ENCODE results near the gene TRPV4.
A peak's percentile ranks its signal among the peaks of the same experiment; 100 is the strongest.

TRPV4 gene

GRCh38 chr12:109775172-109775881, 57.9 kb downstream of the TRPV4 start:
- peak; percentile 84 for DNase-seq

- no peak for DNase-seq
These were observed 59.7 kb downstream of the TRPV4 start for GRCh38 chr12:109773384-109774011.

- DNase-seq: no peak
These were observed 60.4 kb downstream of the TRPV4 start for GRCh38 chr12:109772622-109773321.

GRCh38 chr12:109771746-109772621, 61.2 kb downstream of the TRPV4 start:
- DNase-seq: no peak

GRCh38 chr12:109770861-109771670, 62.1 kb downstream of the TRPV4 start:
- DNase-seq: no peak

GRCh38 chr12:109770104-109770860, 62.9 kb downstream of the TRPV4 start:
- no peak for DNase-seq

- DNase-seq: no peak
These were observed 64.1 kb downstream of the TRPV4 start for GRCh38 chr12:109768901-109769670.

GRCh38 chr12:109767991-109768900, 65.0 kb downstream of the TRPV4 start:
- DNase-seq: no peak

GRCh38 chr12:109767456-109767855, 65.7 kb downstream of the TRPV4 start:
- DNase-seq: no peak

- no peak for DNase-seq
These were observed 66.9 kb downstream of the TRPV4 start for GRCh38 chr12:109766251-109766778.

GRCh38 chr12:109765446-109765810, 67.8 kb downstream of the TRPV4 start:
- DNase-seq: no peak

GRCh38 chr12:109764776-109765445, 68.3 kb downstream of the TRPV4 start:
- DNase-seq: no peak

- no peak for DNase-seq
These were observed 69.1 kb downstream of the TRPV4 start for GRCh38 chr12:109764123-109764522.

GRCh38 chr12:109763201-109763841, 69.9 kb downstream of the TRPV4 start:
- DNase-seq: peak; percentile 38

GRCh38 chr12:109762673-109763191, 70.5 kb downstream of the TRPV4 start:
- DNase-seq: no peak

GRCh38 chr12:109762071-109762672, 71.0 kb downstream of the TRPV4 start:
- DNase-seq: no peak

Measured in stimulated activated CD4-positive, alpha-beta T cell treated with anti-CD3 and anti-CD28 coated beads, Interleukin-15, amount 100 ng/mL, for 24 hours (primary cell).